NCI-H1417 (cell line): ENCODE data around the gene ABI3BP.

ENCODE experiments used
- DNase-seq, 3 experiments: peaks; one replicate each; lab custom pipeline; 2025; lab: John Stamatoyannopoulos, UW

ABI3BP gene

GRCh38 chr3:100882571-100882984 is 110.6 kb downstream of the ABI3BP start:
- DNase-seq = peak in 1 of 3 experiments; percentile 2

GRCh38 chr3:100880845-100881244 is 112.4 kb downstream of the ABI3BP start:
- peak in 2 of 3 experiments; percentile 1 to 18 for DNase-seq

GRCh38 chr3:100880072-100880471 is 113.1 kb downstream of the ABI3BP start:
- DNase-seq = no peak

GRCh38 chr3:100879195-100879810 is 113.9 kb downstream of the ABI3BP start:
- no peak for DNase-seq

GRCh38 chr3:100877286-100877685 is 115.9 kb downstream of the ABI3BP start:
- DNase-seq = no peak

GRCh38 chr3:100875239-100875638 is 118.0 kb downstream of the ABI3BP start:
- peak in 1 of 3 experiments; percentile 2 for DNase-seq

- DNase-seq = no peak
Measured at GRCh38 chr3:100873611-100874010, 119.6 kb downstream of the ABI3BP start.

- no peak for DNase-seq
Measured at GRCh38 chr3:100871306-100871705, 121.9 kb downstream of the ABI3BP start.

GRCh38 chr3:100869787-100870186 is 123.4 kb downstream of the ABI3BP start:
- no peak for DNase-seq

GRCh38 chr3:100868894-100869293 is 124.3 kb downstream of the ABI3BP start:
- no peak for DNase-seq

- no peak for DNase-seq
Measured at GRCh38 chr3:100868096-100868495, 125.1 kb downstream of the ABI3BP start.

- DNase-seq = no peak
Measured at GRCh38 chr3:100865442-100865841, 127.8 kb downstream of the ABI3BP start.

GRCh38 chr3:100864471-100865250 is 128.6 kb downstream of the ABI3BP start:
- DNase-seq = no peak

GRCh38 chr3:100857863-100858262 is 135.4 kb downstream of the ABI3BP start:
- peak in 1 of 3 experiments; percentile 61 for DNase-seq

- DNase-seq = no peak
Measured at GRCh38 chr3:100856821-100857220, 136.4 kb downstream of the ABI3BP start.

- no peak for DNase-seq
Measured at GRCh38 chr3:100852840-100853239, 140.4 kb downstream of the ABI3BP start.

- DNase-seq = no peak
Measured at GRCh38 chr3:100850701-100851100, 142.5 kb downstream of the ABI3BP start.

GRCh38 chr3:100850156-100850555 is 143.1 kb downstream of the ABI3BP start:
- DNase-seq = no peak

GRCh38 chr3:100844063-100844936 is 148.9 kb downstream of the ABI3BP start:
- no peak for DNase-seq

GRCh38 chr3:100838157-100838556 is 155.1 kb downstream of the ABI3BP start:
- DNase-seq = peak in 2 of 3 experiments; percentile 8 to 62

GRCh38 chr3:100836661-100837060 is 156.6 kb downstream of the ABI3BP start:
- no peak for DNase-seq

- no peak for DNase-seq
Measured at GRCh38 chr3:100834332-100834731, 158.9 kb downstream of the ABI3BP start.
